Breast epithelium (tissue), 4 donors: Measurements from ENCODE around the gene WIZ. TPM values are rescaled to one million over a fixed set of nuclear protein-coding genes. Genes with fewer than 3 reads are reported as not detected.
A peak's percentile ranks its signal among the peaks of the same experiment; 100 is the strongest.

Experiments used
- DNase-seq, 2 donors: peaks; one replicate each; pipeline ENCODE4 v3.0.0-alpha.2; 2019; ENCODE audit warnings: low spot score in 2 of 2
- H3K27ac ChIP-seq, 2 donors: fragments of 200-600 bp; sonication (generic) in 1 of 2; one replicate each; pipeline ENCODE4 v1.5.1; 2016 to 2019; ENCODE audit warnings: mild to moderate bottlenecking in 1 of 2
- H3K27me3 ChIP-seq, 2 donors: fragments of 200-600 bp; sonication (generic) in 1 of 2; one replicate each; pipeline versions ENCODE4 v1.5.1 to v1.6.0; 2017 to 2019; ENCODE audit warnings: control low read depth in 1 of 2, mild to moderate bottlenecking in 1 of 2
- H3K36me3 ChIP-seq: fragments of 200-600 bp; one replicate; pipeline ENCODE4 v1.5.1; 2019
- H3K4me1 ChIP-seq, 2 donors: fragments of 200-600 bp; sonication (generic); one replicate each; pipeline ENCODE4 v1.5.1; 2016 to 2019; ENCODE audit warnings: control low read depth in 1 of 2
- H3K4me3 ChIP-seq, 3 donors: fragments of 200-600 bp; sonication (generic); 1 replicate in 2 of 3; 2 replicates in 1 of 3; pipeline ENCODE4 v1.5.1; 2016 to 2019; ENCODE audit warnings: mild to moderate bottlenecking in 3 of 3, moderate library complexity in 2 of 3
- H3K9me3 ChIP-seq, 2 donors: fragments of 200-600 bp; sonication (generic) in 1 of 2; one replicate each; pipeline ENCODE4 v1.5.1; 2016 to 2019; ENCODE audit warnings: control low read depth in 1 of 2
- CTCF ChIP-seq, 3 donors: fragments of 450-650 bp; IDR thresholded peaks; one replicate each; pipeline ENCODE4 v1.5.1; 2016 to 2017; ENCODE audit warnings: antibody characterized with exemption in 3 of 3, mild to moderate bottlenecking in 3 of 3, moderate library complexity in 3 of 3
- POLR2A ChIP-seq: fragments of 450-650 bp; IDR thresholded peaks from one replicate; pipeline ENCODE4 v1.6.1; 2016; ENCODE audit warnings: antibody characterized with exemption, mild to moderate bottlenecking, moderate library complexity
- POLR2AphosphoS5 ChIP-seq, 3 donors: sonication (generic); formaldehyde crosslinking; IDR thresholded peaks; one replicate each; pipeline ENCODE4 v1.6.1; 2017; ENCODE audit warnings: antibody characterized with exemption in 3 of 3
- intact Hi-C: fragments of 100-400 bp; cut with DNase I; formaldehyde crosslinking; loops from one replicate; pipeline ENCODE4 v1.15.1; 2023; ENCODE audit warnings: low total_unique reads
- total RNA-seq, 3 donors: library from RNA; depleted of rRNA; stranded (reverse); fragments of >200 nt; gene quantifications; one replicate each; pipeline ENCODE4 v1.1.0, GENCODE V29; 2016

Gene WIZ
- total RNA-seq, 3 donors from 2014 or later: 17.6 to 51.1 (median 34.9) TPM

- peak overlapping the region in 1 of 3 donors; percentile 63 for H3K4me3 ChIP-seq
- no peak overlapping the region for H3K27ac ChIP-seq
- intact Hi-C loops: no loop called here
Observed at GRCh38 chr19:15468675-15469512, 19.1 kb upstream of the WIZ start.

GRCh38 chr19:15467734-15468214 is 18.0 kb upstream of the WIZ start:
- intact Hi-C loops: no loop called here
- Histone ChIP-seq H3K27ac (no peak overlapping the region), H3K9me3 (no peaks in the 10 kb centered on the region), H3K4me3 (no peak overlapping the region), H3K4me1 (no peaks in the 10 kb centered on the region), H3K27me3 (peaks cover 3 to 39% of the 10 kb centered on the region in 2 donors), H3K36me3 (no peaks in the 10 kb centered on the region)
- TF ChIP-seq POLR2AphosphoS5 (IDR thresholded peaks at IDR 0.05) (no peak), CTCF (IDR thresholded peaks at IDR 0.05) (no peak), POLR2A (no peak)
- no peak for DNase-seq

More at GRCh38 chr19:15468675-15469512, 19.1 kb upstream of the WIZ start:
- H3K9me3 ChIP-seq: no peaks in the 10 kb centered on the region
- TF ChIP-seq POLR2AphosphoS5 (IDR thresholded peaks at IDR 0.05) (no peak), CTCF (IDR thresholded peaks at IDR 0.05) (no peak), POLR2A (no peak)
- peaks cover 3 to 39% of the 10 kb centered on the region in 2 donors for H3K27me3 ChIP-seq
- DNase-seq: no peak
- no peaks in the 10 kb centered on the region for H3K4me1 ChIP-seq
- no peaks in the 10 kb centered on the region for H3K36me3 ChIP-seq

GRCh38 chr19:15466851-15467733 is 17.3 kb upstream of the WIZ start:
- no peak for TF ChIP-seq POLR2AphosphoS5 (IDR thresholded peaks at IDR 0.05)
- TF ChIP-seq POLR2A: no peak
- no peak for TF ChIP-seq CTCF (IDR thresholded peaks at IDR 0.05)
- Histone ChIP-seq H3K27me3 (peaks cover 3 to 39% of the 10 kb centered on the region in 2 donors), H3K27ac (peak overlapping the region in 1 of 2 donors; percentile 19), H3K4me3 (no peak overlapping the region), H3K9me3 (no peaks in the 10 kb centered on the region), H3K4me1 (no peaks in the 10 kb centered on the region), H3K36me3 (no peaks in the 10 kb centered on the region)
- DNase-seq: no peak
- intact Hi-C loops: no loop called here

GRCh38 chr19:15464394-15465385 is 14.9 kb upstream of the WIZ start, which contains the start of gene RASAL3:
TSS of gene RASAL3 (minus strand) at chr19:15464544. CDS start at chr19:15464358, 186 bp downstream.
- H3K36me3 ChIP-seq: no peaks in the 10 kb centered on the region
- H3K27me3 ChIP-seq: peaks cover 3 to 26% of the 10 kb centered on the region in 2 donors
- no peaks in the 10 kb centered on the region for H3K4me1 ChIP-seq
- intact Hi-C loops: no loop called here
- DNase-seq: no peak
- H3K4me3 ChIP-seq: peak within 1 kb of the TSS; percentile 31 to 56 (median 43)
- TF ChIP-seq POLR2AphosphoS5 (IDR thresholded peaks at IDR 0.05): no peak
- TF ChIP-seq CTCF (IDR thresholded peaks at IDR 0.05): no peak
- TF ChIP-seq POLR2A: no peak
- no peaks in the 10 kb centered on the region for H3K9me3 ChIP-seq
- peak within 1 kb of the TSS in 1 of 2 donors; percentile 52 for H3K27ac ChIP-seq
